GDM1 (cell line): Measurements from ENCODE around the gene TIAL1.
"Not testable (repeated sequence)": the region's sequence is repeated elsewhere in the genome, so short reads cannot be mapped to it uniquely, and the experiment has no call there.

Experiments
- DNase-seq: peaks from one replicate; lab custom pipeline; 2025; lab: John Stamatoyannopoulos, UW

Gene TIAL1

DNA sequence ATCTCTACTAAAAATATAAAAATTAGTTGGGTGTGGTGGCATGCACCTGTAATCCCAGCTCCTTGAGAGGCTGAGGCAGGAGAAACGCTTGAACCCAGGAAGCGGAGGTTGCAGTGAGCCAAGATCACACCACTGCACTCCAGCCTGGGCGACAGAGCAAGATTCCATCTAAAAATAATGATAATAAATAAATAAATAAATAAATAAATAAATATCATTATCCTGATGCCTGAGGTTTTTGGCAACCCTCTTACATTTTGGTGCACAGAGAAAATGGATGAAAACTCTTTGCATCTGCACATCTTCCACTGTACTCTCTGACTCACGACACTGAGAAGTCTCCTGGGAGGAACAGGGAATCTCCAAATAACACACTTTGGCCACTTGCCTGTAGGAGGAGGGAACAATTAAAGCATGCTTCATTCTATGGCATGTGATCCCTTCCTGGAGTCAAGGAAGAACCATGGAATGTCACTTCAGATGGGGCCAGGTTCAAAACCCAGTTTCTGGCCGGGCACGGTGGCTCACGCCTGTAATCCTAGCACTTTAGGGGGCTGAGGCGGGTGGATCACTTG, 68.0 kb downstream of the TIAL1 start:
- not testable (repeated sequence) for DNase-seq

DNA sequence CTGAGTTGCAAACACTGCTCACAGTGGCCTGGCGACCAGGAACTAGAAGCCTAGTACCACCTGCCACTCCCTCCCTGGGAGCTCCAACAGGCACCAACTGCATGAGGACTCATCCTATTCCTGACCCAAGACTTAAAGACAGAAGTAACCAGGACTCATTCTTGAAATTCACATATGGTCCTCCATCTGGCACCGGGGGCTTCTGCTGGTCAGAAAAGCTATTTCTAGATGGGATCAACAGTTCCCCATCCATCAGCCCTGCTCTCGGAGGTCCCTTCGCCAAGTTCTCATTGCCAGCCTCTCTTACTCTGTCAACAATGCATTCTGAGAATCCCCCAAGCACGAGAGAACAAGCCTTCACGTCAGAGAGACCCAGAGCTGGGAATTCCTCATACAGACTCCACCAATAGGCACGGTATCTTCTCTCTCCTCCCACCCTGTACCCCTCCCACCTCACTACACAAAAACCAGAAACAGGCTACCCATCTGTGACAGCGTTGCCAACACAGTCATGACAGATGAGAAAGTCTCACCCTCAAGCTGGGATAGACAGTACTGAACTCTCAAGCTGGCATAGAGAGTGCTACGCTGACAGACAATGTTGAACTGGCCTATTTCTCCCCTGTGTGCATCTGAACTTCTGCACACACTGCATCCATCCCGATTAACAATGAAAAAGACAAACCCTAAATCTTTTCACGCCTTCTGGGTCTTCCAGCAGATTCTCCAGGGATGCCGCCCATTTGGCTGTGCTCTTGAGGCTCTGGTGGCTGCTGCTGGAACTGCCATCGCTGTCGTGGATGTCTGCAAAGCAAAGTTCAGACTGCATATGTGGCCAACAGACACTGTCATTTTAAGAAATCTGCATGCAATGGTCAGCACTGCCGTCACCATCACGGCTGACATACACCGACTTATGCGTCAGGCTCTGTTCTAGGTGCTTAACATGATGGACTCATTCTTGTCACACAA, 69.9 kb downstream of the TIAL1 start:
- DNase-seq = no peak

DNA sequence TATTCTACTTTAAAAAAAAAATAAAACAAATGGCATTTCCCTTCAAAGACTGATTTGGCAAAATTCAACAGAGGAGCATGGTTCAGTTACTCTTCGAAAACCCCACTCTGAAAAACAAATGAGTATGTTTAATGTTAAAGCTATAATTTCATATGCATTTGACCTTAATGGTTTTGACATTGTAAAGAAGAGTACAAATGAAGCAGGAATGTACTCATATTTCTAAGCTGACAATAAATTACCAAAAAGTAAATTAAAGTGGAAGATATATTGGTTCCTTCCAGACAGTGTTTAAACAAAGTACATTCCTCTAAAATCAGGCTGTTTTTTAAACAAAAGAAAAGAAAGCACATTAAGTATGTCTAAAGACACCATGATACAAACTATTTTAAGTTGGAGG, 70.6 kb downstream of the TIAL1 start:
- no peak for DNase-seq

DNA sequence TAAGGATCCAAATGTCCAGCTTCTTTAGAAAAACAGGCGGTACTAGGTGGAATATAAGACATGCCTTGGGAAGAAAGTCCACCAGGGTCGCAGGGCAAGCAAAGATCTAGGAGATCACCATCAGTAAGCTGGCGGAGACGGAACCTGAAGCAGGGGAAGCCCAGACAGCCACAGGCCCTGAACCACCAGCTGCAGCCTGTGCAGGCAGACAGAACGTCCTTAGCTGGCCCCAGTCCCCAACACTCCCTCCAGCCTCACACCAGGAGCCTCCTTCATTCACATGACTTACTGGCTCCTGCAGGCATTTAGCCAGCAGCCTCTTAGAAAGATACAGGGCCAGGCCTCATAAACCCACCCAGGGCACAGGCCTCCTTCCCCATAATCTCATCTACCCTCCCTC, 71.6 kb downstream of the TIAL1 start:
- DNase-seq = no peak

DNA sequence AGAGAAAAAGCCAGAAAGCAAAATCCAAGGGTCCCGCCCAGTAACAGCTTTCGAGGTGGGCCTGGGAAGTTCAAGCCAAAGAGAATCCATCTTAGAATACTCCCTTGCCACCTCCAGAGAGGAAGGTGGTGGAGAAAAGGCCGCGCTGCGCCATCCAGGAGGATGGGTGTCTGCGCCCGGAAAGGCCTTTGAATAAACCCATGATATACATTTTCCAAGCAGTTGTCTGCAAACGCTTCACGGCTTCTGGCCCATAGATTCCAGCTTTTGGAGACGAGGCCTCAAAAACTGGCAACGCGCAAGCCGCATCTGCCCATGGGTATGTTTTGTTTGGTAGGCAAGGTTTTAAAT, 72.1 kb downstream of the TIAL1 start:
- no peak for DNase-seq

DNA sequence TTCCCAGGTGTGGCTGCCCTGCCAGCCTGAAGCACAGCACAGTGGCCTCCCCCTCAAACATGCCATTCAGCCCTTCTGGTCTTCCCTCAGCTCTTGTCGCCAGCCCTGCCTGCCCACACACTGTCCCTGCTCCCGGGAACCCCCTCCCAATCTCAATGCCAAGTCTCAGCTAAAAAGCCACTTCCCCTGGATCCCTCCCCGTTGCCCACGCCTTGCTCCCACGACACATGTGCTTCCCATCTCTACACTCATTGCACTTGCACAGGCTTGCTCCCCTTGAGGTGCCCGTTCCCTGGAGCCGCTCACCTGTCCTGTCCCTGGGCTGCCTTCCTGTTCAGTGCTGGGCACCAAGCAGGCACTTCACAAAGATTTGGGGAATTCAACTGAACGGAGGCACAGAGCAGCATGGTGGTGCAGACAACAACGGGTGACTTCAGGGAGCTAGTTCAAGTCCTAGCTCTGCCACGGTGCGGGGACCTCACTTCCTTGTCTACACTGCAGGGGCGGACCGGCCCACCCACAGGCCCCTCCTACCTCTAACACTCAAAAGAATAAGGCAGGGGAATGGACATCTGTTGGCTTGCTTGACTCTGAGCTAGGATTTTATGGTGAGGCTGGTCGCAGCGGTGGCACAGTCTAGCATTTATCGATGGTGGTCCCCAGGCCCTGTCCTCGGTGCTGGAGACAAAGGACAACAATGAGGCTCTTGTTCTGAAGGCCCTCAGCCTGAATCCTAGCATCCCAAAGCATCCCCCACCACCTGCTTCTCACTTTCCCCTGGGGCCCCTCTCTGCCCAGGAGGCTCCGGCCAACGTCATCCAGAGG, 72.7 kb downstream of the TIAL1 start:
- no peak for DNase-seq
